GM18858 (cell line): ENCODE measurements around the gene MACROD2.

Source experiments
- ATAC-seq: cut with Tn5 transposase; IDR thresholded peaks from one replicate; pipeline ENCODE4 v1.9.1; 2021; ENCODE audit not compliant: unreplicated experiment

The MACROD2 gene

GRCh38 chr20:15674253-15675060 lies 1679.1 kb downstream of the MACROD2 start:
- ATAC-seq = no peak

DNA sequence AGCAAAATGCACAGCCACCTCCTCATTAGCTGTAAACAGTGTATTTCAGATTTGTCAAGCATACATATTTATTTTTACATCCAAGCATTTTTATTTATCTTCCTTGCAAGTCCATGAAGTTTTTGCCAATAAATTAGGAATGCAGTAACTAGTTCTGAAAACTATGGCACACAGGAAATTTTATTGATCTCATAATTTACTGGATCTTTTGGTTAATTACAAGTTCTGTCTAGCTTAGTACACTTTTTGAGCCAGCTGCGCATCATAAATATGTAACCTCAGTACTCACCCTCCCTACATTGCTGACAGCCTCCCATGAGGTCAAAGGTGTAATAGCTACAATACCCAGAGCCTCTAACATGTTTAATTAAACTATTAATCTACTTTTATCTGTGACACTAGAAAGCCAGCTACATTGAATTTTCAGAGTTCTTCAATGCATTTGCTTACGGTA lies 1679.8 kb downstream of the MACROD2 start:
- no peak for ATAC-seq

DNA sequence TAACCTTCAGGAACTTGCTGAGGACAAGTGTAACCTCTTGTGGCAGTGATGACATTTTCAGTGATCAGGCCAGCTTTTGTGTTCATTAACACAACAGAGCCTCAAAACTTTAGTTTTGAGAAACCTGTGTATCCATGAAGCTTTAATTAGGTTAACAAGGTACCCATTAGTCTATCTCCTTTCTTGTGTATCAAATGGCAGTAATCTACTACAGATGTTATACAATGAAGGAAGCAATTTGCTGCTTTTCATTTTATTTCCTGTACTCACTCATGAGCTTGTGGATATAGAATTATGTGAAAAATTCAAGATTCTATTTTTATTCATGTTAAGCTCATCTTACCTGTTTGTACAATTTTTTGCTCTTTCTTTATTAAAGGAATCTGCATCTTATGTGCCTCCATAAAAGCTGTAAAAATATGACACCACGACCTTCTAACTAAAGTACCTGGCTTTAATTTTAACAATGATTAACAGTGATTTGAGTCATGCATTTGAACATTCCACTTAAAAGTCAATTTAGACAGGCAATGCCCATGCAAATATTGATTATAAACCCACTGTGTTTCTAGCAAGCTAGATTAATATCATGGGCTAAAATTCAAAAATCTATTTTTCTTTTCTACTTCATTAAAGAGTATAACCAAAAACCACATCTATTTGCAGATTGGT lies 1680.6 kb downstream of the MACROD2 start:
- no peak for ATAC-seq

DNA sequence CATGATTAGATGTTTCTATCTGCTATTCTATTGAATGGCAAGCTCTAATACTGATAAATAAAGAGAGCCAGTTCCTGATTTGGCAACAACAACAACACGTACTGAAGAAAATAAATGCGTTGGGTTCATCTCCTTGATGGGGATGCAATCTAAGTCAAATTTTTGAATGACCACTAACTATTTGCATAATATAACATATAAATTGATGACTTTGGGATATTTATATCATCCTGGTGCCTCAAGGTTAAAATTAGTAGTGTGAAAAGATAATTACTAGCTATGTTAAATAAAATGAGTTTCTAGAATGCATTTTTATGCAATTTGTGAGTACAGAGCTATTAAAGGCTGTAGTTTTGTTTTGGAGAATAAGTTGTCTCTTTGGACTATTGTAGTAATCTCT lies 1681.5 kb downstream of the MACROD2 start:
- ATAC-seq = no peak

DNA sequence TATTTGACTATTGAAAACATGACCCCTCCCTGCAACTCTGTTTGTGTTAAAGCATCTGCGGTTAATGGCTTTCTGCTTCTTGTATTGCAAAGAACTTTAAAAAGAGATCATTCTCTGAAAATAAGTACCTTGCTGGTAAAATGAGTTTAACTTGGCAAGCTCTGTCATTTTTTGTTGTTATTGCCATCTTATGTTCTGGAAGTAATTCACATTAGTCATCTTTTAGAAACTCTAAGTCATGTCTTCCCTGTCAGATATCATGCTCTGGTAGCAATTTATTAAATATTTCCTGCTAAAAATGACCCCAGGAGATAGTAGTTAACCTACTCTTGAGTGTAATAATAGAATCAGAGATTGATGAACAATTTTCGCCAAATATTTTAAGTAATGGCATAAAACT lies 1687.4 kb downstream of the MACROD2 start:
- ATAC-seq = no peak

DNA sequence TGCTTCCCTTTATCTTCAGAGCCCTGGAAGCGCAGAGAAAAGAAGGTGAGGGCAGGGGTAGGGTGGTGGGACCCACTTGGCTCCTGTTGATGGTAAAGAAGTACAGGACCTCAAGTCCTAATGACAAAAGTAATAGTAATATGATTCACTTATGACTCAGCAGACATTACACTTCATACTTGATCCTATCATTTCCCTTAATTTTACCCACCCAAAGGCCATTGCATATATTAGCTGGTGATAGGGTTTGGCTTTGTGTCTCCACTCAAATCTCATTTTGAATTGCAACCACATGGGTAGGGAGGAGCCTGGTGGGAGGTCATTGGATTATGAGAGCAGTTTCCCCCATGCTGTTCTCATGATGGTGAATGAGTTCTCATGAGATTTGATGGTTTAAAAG lies 1697.3 kb downstream of the MACROD2 start:
- ATAC-seq = no peak

GRCh38 chr20:15699431-15700146 lies 1704.3 kb downstream of the MACROD2 start:
- no peak for ATAC-seq

DNA sequence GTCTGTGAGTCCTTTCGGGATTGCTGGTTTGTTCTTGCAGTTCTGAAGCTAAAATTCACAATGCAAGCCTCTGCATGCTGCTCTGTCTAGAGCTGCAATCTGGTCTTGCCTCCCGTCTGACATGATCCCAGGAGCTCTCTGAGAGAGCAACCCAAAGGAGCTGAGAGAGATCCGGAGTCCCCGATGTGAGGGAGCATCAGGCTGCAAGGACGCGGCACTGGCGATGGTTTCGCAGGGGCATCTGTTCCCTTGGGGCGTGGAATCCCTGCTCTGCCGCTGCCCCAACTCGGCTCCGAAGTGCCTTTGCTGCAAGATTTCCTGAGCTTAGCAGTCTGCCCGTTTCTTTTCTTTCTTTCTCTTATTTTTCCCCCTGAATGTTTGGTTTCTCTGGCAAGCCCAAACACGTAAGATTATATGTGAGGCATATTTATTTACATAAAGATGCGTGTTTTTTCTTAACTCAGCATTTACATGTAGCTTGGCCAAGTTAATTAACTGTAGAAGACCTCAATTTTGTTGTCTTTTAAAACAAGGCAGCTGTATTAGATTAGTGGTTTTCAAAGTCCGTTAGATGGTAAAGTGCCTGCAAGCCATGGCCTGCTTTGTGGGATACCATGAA lies 1704.9 kb downstream of the MACROD2 start:
- no peak for ATAC-seq

- no peak for ATAC-seq
Measured at GRCh38 chr20:15702161-15702560, 1706.8 kb downstream of the MACROD2 start.

DNA sequence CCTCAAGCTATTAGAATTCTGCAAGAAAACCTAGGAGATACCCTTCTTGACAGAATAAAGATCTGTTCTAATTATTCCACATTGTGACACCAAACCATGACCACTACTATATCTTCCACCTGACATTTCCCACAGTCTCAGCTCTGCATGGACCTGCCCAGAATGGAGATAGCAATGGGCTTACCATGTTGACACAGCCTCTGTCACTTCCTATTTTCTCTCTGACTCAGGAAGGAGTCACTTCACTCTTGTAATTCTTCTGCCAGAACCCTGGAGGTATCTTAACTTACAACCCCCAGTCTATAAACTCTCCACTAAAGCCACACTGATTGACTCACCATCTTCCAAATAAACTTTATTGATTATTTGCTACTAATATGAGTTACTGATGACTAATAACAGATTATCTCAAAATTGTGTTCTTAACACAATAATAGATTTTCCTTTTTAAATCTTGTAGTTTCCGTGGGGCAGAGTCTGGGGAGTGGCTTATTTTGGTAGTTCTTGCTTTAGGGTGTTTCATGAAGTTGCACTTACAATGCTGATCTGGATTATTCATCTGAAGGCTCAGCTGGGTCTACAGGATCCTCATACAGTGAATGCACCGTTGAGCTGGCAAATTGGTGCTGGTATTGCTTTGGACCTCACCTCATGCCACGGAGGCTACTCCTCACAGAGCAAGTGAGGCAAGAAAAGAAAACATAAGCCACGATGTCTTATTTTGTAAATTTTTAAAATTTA lies 1708.0 kb downstream of the MACROD2 start:
- ATAC-seq = no peak

GRCh38 chr20:15705975-15706374 lies 1710.7 kb downstream of the MACROD2 start:
- ATAC-seq = no peak

DNA sequence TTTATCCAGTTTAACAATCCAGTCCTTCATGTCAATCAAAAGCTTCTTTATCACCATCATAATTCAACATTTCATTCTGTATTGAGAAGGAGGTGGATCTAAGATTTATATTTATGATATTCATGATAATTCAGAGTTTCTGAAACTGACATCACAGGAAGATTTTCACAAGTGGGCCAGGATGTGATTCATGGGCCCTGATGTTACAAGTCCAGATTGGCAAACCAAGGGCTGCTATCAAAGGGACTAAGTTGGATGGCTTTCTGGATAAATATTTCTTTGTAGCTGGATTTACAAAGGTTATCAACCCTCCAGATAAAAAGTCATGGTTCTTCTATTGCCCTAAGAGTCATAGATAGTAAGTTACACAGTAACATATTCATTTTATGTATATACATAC lies 1711.4 kb downstream of the MACROD2 start:
- ATAC-seq = no peak

- ATAC-seq = no peak
Measured at GRCh38 chr20:15708984-15709598, 1713.8 kb downstream of the MACROD2 start.

DNA sequence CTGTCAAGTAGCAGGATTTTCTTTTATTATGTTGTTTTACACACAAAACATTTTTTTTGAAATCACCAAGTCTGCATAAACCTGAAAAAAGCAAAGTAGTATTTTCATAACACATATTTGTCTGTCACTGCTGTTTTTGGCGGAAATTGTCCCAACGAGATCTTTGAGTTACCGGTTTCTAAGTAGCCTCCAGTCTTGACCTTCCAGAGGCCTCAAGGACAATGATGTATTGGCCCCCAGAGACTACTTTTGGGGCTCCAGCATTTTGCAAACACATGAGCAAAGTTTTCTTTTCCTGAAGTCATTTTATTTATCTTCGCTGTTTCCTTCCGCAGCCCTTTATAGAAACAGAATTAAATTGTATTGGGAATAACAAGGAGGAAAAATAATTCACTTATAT lies 1715.3 kb downstream of the MACROD2 start:
- ATAC-seq = no peak

DNA sequence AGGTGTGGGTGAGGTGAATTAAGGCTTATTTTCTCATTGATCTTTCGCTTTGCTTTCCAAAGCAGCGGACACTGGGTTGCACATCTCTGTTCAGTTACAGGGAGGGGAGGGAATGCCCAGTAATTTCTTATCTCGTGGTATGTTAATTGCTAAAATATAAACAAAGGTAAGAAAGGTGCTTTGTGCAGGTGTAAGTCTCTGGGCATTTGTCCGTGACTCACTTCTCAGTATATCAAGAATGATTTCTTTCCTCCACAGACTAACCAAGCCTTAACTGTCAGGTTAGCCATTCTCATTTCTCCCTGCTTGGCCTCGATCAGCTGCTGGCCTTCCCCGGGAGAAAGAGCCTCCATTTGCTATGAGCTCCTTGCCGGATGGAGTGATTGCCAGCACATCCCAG lies 1715.9 kb downstream of the MACROD2 start:
- no peak for ATAC-seq

- ATAC-seq = no peak
Measured at GRCh38 chr20:15716256-15716655, 1720.9 kb downstream of the MACROD2 start.

GRCh38 chr20:15726416-15726815 lies 1731.1 kb downstream of the MACROD2 start:
- ATAC-seq = no peak

DNA sequence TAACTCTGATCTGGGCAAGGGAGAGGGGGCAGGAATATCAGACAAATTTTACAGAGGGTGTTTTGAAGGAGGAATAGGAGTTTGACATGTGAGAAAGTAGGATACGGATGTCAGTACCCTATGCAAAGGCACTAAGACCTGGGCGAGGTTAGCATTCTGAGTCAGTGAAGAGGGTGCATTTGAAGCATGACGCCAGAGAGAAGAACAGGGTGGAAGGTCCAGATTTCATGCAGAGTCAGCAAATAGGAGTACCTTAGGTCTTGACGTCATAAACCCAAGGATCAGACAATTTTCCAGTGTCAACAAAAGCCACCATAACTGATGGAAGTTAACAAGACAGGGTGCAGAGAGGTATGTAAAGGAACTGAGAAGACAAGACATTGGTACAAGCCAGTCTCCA lies 1738.7 kb downstream of the MACROD2 start:
- ATAC-seq = no peak

DNA sequence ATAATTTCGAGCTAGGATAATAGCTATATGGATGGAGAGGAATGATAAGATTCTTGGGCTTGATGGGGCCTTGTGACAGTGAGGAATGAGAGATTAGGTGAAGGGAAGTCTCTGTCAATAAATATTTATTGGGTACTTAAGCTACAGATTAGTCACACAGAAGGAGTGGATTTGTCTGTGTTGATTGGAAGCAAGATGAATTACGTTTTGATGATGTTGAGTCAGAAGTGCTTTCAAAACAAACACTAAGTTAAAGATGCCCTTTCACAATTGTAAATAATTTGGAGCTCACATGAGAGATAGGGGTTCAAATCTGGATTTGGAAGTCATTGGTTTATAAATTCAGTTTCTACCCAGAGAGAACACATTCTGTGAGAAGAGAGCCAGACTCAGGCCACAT lies 1743.7 kb downstream of the MACROD2 start:
- ATAC-seq = no peak

GRCh38 chr20:15740046-15740775 lies 1744.9 kb downstream of the MACROD2 start:
- no peak for ATAC-seq
